ENCODE data around the gene TREML1.
"Not testable (repeated sequence)": the region's sequence is repeated elsewhere in the genome, so short reads cannot be mapped to it uniquely, and the experiment has no call there.

DNA sequence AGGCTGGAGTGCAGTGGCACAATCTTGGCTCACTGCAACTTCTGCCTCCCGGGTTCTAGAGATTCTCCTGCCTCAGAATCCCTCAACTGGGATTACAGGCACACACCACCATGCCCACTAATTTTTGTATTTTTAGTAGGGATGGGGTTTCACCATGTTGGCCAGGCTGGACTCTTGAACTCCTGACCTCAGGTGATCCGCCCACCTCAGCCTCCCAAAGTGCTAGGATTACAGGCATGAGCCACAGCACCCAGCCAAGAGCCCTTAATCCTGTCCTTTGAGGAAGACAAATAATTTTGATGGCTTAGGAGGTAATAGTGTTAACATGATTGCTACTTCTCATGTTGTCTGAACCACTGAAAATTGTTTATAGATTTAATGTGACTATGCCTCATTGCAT lies 39.1 kb downstream of the TREML1 start:
- not testable (repeated sequence) for TF ChIP-seq ZNF274 (IDR thresholded peaks at IDR 0.05; ENCODE audit: low read depth, low read length); YY1 (IDR thresholded peaks at IDR 0.05; ENCODE audit: insufficient read depth, insufficient read length)
